Measurements from ENCODE around the gene RGL4. TPM values are rescaled to one million over a fixed set of nuclear protein-coding genes. Genes with fewer than 3 reads are reported as not detected.

The RGL4 gene
- total and polyA plus RNA-seq, 2 of the 13 experiments (the other 11 are each of a cell fraction or from before 2014, with no cell fraction given), result not detected

- TF ChIP-seq, protein P1, sequence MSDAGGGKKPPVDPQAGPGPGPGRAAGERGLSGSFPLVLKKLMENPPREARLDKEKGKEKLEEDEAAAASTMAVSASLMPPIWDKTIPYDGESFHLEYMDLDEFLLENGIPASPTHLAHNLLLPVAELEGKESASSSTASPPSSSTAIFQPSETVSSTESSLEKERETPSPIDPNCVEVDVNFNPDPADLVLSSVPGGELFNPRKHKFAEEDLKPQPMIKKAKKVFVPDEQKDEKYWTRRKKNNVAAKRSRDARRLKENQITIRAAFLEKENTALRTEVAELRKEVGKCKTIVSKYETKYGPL (CRISPR knock-in tag; IDR thresholded peaks at IDR 0.05), result no peak
- TF ChIP-seq ZNF350 (CRISPR knock-in tag; IDR thresholded peaks at IDR 0.05; ENCODE audit: borderline replicate concordance, low read depth) (peak; percentile 42; the same call in 1 of the 2 replicates), ZNF639 (CRISPR knock-in tag; conservative IDR thresholded peaks at IDR 0.05) (no peak), ZNF431 (CRISPR knock-in tag; IDR thresholded peaks at IDR 0.05; ENCODE audit: borderline replicate concordance, low read depth) (0 out of 2 replicates have a peak, but pooled peaks have one; percentile 49), KMT2A (CRISPR knock-in tag; IDR thresholded peaks at IDR 0.05) (no peak), ARNT2 (CRISPR knock-in tag; IDR thresholded peaks at IDR 0.05; ENCODE audit: low read depth) (no peak), MATR3 (CRISPR knock-in tag; IDR thresholded peaks at IDR 0.05) (no peak), AGO1 (IDR thresholded peaks at IDR 0.05; ENCODE audit: low read depth, low read length, poor library complexity, severe bottlenecking) (peak; percentile 31), ZNF564 (CRISPR knock-in tag; IDR thresholded peaks at IDR 0.05) (0 out of 2 replicates have a peak, but pooled peaks have one; percentile 32), PHF5A (CRISPR knock-in tag; IDR thresholded peaks at IDR 0.05; ENCODE audit: low read depth, unreplicated experiment) (no peak), HDAC2 (CRISPR knock-in tag; IDR thresholded peaks at IDR 0.05) (peak; percentile 18; the same call in 1 of the 2 replicates), ZBTB33 (CRISPR knock-in tag; IDR thresholded peaks at IDR 0.05) (no peak), NPAS2 (CRISPR knock-in tag; IDR thresholded peaks at IDR 0.05; ENCODE audit: borderline replicate concordance) (no peak), ZBTB42 (CRISPR knock-in tag; IDR thresholded peaks at IDR 0.05) (no peak), MIER3 (CRISPR knock-in tag; IDR thresholded peaks at IDR 0.05; ENCODE audit: borderline replicate concordance) (no peak), RARA (CRISPR knock-in tag; IDR thresholded peaks at IDR 0.05) (peak; percentile 11; the same call in 1 of the 2 replicates), ZNF724P (CRISPR knock-in tag; IDR thresholded peaks at IDR 0.05; ENCODE audit: borderline replicate concordance) (no peak), ZNF703 (CRISPR knock-in tag; IDR thresholded peaks at IDR 0.05; ENCODE audit: borderline replicate concordance) (no peak), JUNB (CRISPR knock-in tag; IDR thresholded peaks at IDR 0.05; ENCODE audit: borderline replicate concordance) (no peak)
- TF ChIP-seq, protein P2, sequence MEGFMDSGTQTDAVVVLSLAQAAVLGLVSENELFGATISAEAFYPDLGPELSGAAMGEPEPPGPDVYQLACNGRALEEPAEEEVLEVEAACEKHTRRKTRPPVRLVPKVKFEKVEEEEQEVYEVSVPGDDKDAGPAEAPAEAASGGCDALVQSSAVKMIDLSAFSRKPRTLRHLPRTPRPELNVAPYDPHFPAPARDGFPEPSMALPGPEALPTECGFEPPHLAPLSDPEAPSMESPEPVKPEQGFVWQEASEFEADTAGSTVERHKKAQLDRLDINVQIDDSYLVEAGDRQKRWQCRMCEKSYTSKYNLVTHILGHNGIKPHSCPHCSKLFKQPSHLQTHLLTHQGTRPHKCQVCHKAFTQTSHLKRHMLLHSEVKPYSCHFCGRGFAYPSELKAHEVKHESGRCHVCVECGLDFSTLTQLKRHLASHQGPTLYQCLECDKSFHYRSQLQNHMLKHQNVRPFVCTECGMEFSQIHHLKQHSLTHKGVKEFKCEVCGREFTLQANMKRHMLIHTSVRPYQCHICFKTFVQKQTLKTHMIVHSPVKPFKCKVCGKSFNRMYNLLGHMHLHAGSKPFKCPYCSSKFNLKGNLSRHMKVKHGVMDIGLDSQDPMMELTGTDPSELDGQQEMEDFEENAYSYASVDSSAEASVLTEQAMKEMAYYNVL (CRISPR knock-in tag; IDR thresholded peaks at IDR 0.05; ENCODE audit: borderline replicate concordance), result no peak
- TF ChIP-seq, protein P3, sequence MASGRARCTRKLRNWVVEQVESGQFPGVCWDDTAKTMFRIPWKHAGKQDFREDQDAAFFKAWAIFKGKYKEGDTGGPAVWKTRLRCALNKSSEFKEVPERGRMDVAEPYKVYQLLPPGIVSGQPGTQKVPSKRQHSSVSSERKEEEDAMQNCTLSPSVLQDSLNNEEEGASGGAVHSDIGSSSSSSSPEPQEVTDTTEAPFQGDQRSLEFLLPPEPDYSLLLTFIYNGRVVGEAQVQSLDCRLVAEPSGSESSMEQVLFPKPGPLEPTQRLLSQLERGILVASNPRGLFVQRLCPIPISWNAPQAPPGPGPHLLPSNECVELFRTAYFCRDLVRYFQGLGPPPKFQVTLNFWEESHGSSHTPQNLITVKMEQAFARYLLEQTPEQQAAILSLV (CRISPR knock-in tag; IDR thresholded peaks at IDR 0.05; ENCODE audit: borderline replicate concordance), result no peak
Observed at GRCh38 chr22:23675502-23676415, 15.1 kb upstream of the RGL4 start (continued).
